ENCODE results near the gene RASSF1. TPM values are rescaled to one million over a fixed set of nuclear protein-coding genes. Genes with fewer than 3 reads are reported as not detected.

The RASSF1 gene
- total and polyA plus RNA-seq, 10 of the 15 experiments (the other 5 are each of a cell fraction or from before 2014, with no cell fraction given), result 4.4 to 59.6 (median 37.2) TPM

- Histone ChIP-seq H3K79me2 (ENCODE audit: control insufficient read depth, insufficient read depth, low read length) (peaks cover 25% of the 10 kb centered on the region), H3K27ac (ENCODE audit: control insufficient read depth, insufficient read depth) (no peak overlapping the region), H3K4me1 (ENCODE audit: control insufficient read depth, insufficient read depth, low read length) (peaks cover 8% of the 10 kb centered on the region; the same call in 1 of the 2 replicates), H3K9ac (ENCODE audit: control insufficient read depth, insufficient read depth, low read length) (no peak overlapping the region), H3K4me2 (ENCODE audit: control insufficient read depth, insufficient read depth) (no peak overlapping the region), H2AFZ (ENCODE audit: control insufficient read depth, low read depth, low read length) (no peak overlapping the region), H3K27me3 (replicated peaks in 1 of 2; ENCODE audit: control insufficient read depth in 2 of 2, insufficient read depth in 2 of 2, low read length in 1 of 2) (no peaks in the 10 kb centered on the region), H3K9me3 (replicated peaks; ENCODE audit: control insufficient read depth, insufficient read depth, low read length) (no peaks in the 10 kb centered on the region), H4K20me1 (ENCODE audit: control insufficient read depth, insufficient read depth) (no peaks in the 10 kb centered on the region), H3K4me3 (no peak overlapping the region), H3K36me3 (ENCODE audit: control insufficient read depth in 2 of 2, insufficient read depth in 2 of 2, low read length in 1 of 2) (peaks cover 0 to 3% of the 10 kb centered on the region in 2 experiments; a peak in 1 of 4 replicates)
- SMC1A ChIA-PET (ENCODE audit: uncharacterized antibody, unreplicated experiment), result no interaction called here
- FAIRE-seq (no peak), DNase-seq (ENCODE audit: low read depth, low spot score) (no peak), ATAC-seq (no peak)
- no TSS peak for BruUV-seq (replicated peaks)
- CTCF ChIA-PET, result interaction anchor here (0.6 kb wide), 1 partner anchor 16 kb away, joined by 4 read pairs; the partner anchor contains the start of gene TMEM115
- 69% methylated on average over 13 of the region's 13 CpGs for WGBS (ENCODE audit: insufficient coverage, insufficient replicate concordance, low lambda C conversion rate, missing lambda C conversion rate)
- RAD21 ChIA-PET (ENCODE audit: unreplicated experiment), result interaction anchor here (0.6 kb wide), 1 partner anchor 22 kb away, joined by 4 read pairs; no protein-coding TSS in a partner anchor
- TF ChIP-seq SMAD5 (IDR thresholded peaks at IDR 0.05; ENCODE audit: low read depth), result no peak
- TF ChIP-seq DPF2 (IDR thresholded peaks at IDR 0.05), result no peak
- TF ChIP-seq ZNF207 (IDR thresholded peaks at IDR 0.05; ENCODE audit: borderline replicate concordance), result no peak
- TF ChIP-seq MYC (IDR thresholded peaks at IDR 0.05; ENCODE audit: insufficient read depth, insufficient read length, insufficient replicate concordance, low read length, severe bottlenecking), result no peak
- no peak for TF ChIP-seq CREB1 (IDR thresholded peaks at IDR 0.05; ENCODE audit: low read depth)
- TF ChIP-seq SUZ12 (IDR thresholded peaks at IDR 0.05; ENCODE audit: unreplicated experiment), result no peak
- TF ChIP-seq SMAD1 (IDR thresholded peaks at IDR 0.05; ENCODE audit: low read depth, partially characterized antibody), result no peak
- no peak for TF ChIP-seq ZBED1 (IDR thresholded peaks at IDR 0.05; ENCODE audit: borderline replicate concordance)
- no peak for TF ChIP-seq NFYA (IDR thresholded peaks at IDR 0.05; ENCODE audit: borderline replicate concordance, low read depth, low read length)
- no peak for TF ChIP-seq ZNF592 (IDR thresholded peaks at IDR 0.05)
- TF ChIP-seq ZNF384 (IDR thresholded peaks at IDR 0.05; ENCODE audit: borderline replicate concordance, low read depth, low read length), result no peak
- no peak for TF ChIP-seq MAX (IDR thresholded peaks at IDR 0.05; ENCODE audit: low read depth, low read length)
- no peak for TF ChIP-seq GABPA (IDR thresholded peaks at IDR 0.05; ENCODE audit: low read depth)
- no peak for TF ChIP-seq CHD4 (IDR thresholded peaks at IDR 0.05)
- no peak for TF ChIP-seq ESRRA (IDR thresholded peaks at IDR 0.05; ENCODE audit: low read length)
- in situ Hi-C loops (cut with MboI), result no loop called here
- intact Hi-C loops (cut with micrococcal nuclease; ENCODE audit: unreplicated experiment), result no loop called here
- POLR2A ChIA-PET, result interaction anchor here (0.6 to 1.0 kb wide), 2 partner anchors 108 to 224 kb away, joined by 3 read pairs; no protein-coding TSS in a partner anchor
These were observed 2.4 kb upstream of the RASSF1 start for GRCh38 chr3:50342813-50343633.

Data from GM12878 (cell line).